GM21360 (cell line): ENCODE results near the gene CBX3.
A peak's percentile ranks its signal among the peaks of the same experiment; 100 is the strongest.
"Not testable (repeated sequence)": the region's sequence is repeated elsewhere in the genome, so short reads cannot be mapped to it uniquely, and the experiment has no call there.

Source experiments
- ATAC-seq: cut with Tn5 transposase; IDR thresholded peaks from one replicate; pipeline ENCODE4 v1.9.1; 2021; ENCODE audit warnings: mild to moderate bottlenecking, moderate library complexity; ENCODE audit not compliant: unreplicated experiment

CBX3 gene

DNA sequence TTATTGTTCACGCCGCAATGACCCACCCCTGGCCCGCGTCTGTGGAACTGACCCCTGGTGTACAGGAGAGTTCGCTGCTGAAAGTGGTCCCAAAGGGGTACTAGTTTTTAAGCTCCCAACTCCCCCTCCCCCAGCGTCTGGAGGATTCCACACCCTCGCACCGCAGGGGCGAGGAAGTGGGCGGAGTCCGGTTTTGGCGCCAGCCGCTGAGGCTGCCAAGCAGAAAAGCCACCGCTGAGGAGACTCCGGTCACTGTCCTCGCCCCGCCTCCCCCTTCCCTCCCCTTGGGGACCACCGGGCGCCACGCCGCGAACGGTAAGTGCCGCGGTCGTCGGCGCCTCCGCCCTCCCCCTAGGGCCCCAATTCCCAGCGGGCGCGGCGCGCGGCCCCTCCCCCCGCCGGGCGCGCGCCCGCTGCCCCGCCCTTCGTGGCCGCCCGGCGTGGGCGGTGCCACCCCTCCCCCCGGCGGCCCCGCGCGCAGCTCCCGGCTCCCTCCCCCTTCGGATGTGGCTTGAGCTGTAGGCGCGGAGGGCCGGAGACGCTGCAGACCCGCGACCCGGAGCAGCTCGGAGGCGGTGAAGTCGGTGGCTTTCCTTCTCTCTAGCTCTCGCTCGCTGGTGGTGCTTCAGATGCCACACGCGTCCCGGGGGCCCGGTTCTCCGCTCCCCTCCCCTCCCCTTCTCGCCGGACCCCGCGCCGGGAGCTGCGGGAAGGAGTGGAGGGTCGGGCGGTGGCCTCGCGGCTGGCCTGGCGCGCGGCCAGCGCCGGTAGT lies at the start of gene CBX3:
Gene CBX3 (plus strand): TSS at position 499 of the 772 bp plus-strand sequence. CDS start 1,254 bp downstream, outside the sequence.
- peak; percentile 48 for ATAC-seq

DNA sequence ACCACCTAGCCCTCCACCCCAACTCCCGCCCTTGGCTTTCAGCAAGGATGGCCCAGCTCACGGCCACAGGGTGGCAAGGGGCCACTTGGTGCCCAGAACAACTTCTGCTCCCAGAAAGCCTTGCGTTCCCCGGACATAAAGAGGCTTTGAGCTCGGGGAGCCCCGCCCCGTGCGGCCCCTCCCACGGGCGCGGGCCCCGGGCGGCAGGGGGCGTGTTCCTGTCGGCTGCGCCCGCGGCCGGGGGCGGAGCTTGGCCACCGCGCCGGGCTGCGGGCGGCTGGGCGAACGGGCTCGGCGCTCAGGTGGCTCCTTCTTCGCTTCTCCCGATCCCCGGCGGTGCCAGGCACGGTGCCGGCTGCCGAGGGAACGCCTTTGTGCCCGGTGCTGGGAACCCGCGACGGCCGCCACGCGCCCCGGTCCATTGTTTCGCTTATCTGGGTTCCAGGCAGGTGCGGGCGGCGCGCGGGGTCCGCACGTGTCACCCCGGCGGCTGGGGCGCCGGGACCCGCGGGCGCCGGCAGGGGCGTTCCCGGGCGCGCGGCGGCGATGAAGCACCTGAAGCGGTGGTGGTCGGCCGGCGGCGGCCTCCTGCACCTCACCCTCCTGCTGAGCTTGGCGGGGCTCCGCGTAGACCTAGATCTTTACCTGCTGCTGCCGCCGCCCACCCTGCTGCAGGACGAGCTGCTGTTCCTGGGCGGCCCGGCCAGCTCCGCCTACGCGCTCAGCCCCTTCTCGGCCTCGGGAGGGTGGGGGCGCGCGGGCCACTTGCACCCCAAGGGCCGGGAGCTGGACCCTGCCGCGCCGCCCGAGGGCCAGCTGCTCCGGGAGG lies 49.4 kb upstream of the CBX3 start, which contains the start of gene NFE2L3:
Gene NFE2L3 (plus strand): TSS at position 246 of the 829 bp plus-strand sequence. CDS start 301 bp downstream, at position 547.
- peak; percentile 51 for ATAC-seq

DNA sequence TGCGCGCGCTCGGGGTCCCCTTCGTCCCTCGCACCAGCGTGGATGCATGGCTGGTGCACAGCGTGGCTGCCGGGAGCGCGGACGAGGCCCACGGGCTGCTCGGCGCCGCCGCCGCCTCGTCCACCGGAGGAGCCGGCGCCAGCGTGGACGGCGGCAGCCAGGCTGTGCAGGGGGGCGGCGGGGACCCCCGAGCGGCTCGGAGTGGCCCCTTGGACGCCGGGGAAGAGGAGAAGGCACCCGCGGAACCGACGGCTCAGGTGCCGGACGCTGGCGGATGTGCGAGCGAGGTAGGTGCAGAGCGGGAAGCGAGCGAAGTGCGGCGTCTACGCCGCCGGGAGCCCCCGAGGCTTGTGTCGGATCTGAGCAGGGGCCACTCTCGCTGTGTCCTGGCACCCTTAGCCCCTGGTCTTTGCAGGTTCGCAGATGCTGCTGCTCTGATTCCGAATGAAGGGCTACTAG lies 48.7 kb upstream of the CBX3 start:
- peak; percentile 5 for ATAC-seq

DNA sequence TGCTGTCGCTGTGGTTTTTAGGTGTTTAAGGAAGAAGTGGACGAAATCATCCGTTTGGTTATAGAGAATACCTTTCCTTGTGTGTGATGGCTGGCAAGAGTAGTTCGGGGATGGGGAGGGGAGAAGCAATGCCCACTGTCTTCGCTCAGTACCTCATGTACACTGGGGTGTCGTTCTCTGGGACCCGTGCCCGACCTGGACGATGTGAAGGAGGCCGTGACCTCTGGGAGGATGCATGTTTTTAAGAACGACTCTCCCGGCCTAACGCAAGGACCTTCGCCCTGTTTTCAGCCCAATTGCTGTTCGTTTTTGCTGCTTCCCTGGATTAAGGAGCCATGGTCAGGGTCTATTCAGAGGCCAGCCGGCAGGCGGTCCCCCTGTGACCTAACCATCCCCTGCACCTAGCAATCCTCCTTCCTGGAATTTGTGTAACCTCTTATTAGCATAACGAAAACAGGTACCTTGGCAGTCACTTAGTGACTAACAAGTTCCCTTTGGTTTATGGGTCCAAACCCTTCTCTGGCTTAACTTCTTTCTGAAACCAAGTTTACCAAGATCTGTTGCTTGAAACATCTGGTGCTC lies 48.2 kb upstream of the CBX3 start:
- no peak for ATAC-seq

DNA sequence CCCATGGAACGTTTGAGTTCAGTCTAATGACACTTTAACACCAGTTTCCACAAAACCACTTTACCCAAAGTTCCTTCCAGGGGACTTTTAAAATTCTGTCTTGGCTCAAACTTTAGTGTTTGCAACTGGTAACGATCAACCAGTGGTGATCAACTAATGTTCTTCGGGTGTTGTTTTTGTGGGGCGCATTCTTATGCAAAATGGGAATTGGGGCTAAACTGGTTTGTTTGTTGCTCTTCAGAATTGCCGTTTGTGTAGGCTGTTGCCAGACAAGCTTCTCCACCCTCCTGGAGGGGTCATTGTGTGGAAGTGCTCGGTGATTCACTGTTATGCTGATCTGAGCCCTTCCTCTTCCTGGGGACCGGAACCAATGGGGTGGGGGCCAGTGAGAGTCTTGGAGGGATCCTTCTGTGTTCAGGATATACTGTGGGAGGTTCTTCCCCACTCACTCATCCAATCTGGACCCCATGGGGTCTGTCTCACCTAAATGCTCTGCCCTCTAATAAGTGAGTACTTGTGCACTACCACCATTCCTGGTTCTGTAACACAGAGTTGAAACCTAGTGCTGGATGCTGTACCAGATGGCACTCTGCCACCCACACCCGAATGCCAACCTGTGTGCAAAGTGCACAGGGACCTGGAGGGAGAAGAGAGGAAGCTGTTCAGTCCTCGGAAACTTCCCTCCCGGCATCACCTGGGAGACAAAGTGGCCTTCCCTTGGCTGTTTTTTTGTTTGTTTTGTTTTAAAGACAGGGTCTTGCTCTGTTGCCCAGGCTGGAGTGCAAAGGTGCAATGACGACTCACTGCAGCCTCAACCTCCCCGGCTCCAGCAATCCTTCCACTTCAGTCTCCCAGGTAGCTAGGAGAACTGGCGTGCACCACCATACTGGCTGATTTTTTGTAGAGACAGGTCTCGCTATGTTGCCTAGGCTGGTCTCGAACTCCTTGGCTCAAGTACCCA lies 47.4 kb upstream of the CBX3 start:
- no peak for ATAC-seq

DNA sequence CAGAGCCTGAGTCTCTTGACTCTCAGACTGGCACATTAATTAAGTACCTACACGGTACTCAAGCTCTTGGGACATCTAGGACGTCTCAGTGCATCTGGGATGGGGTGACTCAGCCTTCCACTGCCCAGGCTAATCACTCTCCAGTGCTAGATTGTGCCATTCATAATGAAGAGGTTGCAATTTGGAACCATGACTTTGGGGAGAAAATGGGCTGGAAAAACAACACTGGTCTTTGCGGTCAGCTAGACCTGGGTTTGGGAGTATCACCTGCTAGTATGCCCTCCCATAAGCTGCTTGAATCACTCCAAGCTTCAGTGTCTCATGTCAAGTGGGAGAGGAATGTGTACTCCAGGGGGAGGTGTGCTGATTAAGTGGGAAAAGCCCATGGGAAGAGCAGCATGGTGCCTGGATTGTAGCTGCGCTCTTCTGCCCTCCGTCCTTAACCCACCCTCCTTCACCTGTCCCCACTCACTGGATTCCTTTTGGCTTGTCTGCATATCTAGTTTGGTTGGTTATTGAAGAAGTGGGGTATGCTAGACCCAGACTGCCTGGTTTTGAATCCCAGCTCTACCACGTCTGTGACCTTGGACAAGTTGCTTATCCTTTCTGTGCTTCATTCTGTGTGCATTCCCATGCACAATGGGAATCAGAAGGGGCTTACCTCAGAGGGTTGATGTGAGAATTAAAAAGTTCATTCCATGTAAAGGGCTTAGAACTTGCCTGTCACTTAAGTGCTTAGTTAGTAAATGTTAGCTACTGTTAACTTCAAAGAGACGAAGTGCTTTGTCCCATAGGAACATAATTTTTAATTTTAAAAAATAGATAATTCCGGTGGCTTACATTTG lies 45.8 kb upstream of the CBX3 start:
- ATAC-seq = no peak

DNA sequence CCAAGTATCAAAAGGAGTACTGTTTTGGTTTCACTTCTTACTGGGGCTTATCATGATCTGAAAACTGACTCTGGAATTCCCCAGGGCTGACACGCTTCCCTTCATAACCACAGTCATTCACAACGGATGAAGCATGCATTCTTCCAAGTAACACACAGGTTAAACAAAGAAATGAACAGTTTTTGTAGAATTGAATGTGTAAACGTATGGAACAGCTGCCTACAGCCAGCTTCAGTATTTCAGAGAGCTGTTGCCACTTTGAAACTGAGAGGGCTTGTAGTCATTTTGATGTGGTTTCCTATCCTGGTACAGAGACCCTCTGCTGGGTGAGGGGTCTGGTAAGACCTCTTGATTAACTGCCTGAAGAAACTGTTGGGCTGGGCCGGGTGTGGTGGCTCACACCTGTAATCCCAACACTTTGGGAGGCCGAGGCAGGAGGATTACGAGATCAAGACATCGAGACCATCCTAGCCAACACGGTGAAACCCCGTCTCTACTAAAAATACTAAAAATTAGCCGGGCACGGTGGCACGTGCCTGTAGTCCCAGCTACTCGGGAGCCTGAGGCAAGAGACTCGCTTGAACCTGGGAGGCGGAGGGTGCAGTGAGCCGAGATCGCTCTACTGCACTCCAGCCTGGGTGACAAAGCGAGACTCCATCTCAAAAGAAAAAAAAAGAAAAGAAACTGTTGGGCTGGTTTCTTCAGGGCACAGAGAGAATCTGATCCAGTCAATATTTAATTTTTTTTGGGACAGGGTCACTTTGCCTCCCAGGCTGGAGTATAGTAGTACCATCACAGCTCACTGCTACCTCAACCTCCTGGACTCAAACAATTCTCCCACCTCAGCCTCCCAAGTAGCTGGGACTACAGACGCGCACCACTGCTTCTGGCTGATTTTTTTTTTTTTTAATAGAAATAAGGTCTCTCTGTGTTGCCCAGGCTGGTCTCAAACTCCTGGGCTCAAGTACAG lies 44.8 kb upstream of the CBX3 start:
- peak; percentile 36 for ATAC-seq

DNA sequence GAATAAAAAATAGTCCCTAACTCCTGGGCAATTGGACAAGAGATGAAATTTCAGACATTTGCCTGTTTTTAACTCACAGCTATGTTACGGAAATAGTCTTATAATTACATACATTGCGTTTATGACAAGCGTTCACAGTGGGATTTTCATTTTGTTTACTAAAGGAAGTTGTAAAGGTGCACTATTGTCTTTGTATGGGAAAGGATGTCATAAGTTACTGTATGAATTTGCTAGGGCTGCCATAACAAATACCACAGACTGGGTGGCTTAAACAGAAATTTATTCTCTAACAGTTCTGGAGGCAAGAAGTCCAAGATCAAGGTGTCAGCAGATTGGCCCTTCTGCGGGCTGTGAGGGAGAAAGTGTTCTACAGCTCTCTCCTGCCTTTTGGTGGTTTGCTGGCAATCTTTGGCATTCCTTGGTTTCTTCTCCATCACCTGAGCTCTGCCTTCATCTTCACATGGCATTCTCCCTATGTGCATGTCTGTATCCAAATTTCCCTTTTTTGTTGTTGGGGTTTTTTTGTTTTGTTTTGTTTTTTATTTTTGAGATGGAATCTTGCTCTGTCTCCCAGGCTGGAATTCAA lies 43.9 kb upstream of the CBX3 start:
- ATAC-seq = no peak

DNA sequence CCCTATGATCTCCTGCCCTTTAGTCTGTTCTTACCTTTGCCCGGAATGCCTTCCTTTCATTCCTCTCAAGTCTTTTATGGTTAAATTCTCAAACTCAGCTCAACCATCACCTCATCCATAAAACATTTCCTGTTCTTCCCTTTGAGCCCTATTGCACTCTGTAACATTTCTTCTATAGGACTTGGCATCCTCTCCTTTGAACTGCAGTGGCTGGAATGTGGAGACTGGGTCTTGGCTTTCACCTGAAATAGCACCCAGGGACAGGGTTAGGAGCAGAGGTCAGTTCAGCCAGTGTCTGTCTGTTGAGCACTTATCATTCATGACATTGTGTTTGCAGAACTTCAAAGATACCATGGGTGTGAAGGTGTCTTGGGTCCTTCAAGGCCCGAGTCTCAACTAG lies 42.3 kb upstream of the CBX3 start:
- no peak for ATAC-seq

DNA sequence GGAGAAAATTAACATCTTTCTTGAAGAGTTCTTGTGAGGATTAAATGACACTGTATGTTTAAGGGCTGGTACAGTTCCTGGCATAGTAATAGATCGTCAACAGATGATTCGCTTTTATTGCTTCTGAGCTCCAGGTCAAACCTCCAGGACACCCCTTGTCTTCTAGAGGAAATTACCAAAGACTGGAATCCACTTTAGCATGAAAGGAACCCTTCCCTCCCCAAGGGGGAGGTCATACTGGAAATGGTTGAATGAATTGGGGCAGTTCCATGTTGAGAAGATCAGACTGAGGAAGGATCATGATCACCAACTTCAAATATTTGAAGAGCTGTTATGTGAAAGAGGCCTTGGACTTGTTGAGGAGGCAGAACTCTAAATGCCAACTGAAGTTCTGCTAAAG lies 40.6 kb upstream of the CBX3 start:
- ATAC-seq = no peak

DNA sequence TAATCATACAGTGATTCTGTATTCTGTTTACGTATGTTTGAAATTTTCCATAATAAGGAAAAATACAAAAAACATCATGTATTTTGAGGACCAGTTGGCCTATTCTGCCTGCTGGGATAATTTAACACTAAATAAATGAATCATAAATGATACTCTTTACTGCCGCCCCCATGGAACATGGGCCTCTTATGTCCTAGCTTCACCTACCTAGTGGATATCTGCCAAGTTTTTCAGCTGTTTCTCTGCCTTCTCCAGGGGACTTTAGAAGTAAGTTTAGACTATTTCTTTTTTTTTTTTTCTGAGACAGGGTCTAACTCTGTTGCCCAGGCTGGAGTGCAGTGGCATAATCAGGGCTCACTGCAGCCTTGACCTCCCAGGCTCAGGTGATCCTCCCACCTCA lies 39.1 kb upstream of the CBX3 start:
- no peak for ATAC-seq

DNA sequence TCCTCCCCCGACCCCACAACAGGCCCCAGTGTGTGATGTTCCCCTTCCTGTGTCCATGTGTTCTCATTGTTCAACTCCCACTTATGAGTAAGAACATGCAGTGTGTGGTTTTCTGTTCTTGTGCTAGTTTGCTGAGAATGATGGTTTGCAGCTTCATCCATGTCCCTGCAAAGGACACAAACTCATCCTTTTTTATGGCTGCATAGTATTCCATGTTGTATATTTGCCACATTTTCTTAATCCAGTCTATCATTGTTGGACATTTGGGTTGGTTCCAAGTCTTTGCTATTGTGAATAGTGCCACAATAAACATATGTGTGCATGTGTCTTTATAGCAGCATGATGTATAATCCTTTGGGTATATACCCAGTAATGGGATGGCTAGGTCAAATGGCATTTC lies 37.7 kb upstream of the CBX3 start:
- not testable (repeated sequence) for ATAC-seq

DNA sequence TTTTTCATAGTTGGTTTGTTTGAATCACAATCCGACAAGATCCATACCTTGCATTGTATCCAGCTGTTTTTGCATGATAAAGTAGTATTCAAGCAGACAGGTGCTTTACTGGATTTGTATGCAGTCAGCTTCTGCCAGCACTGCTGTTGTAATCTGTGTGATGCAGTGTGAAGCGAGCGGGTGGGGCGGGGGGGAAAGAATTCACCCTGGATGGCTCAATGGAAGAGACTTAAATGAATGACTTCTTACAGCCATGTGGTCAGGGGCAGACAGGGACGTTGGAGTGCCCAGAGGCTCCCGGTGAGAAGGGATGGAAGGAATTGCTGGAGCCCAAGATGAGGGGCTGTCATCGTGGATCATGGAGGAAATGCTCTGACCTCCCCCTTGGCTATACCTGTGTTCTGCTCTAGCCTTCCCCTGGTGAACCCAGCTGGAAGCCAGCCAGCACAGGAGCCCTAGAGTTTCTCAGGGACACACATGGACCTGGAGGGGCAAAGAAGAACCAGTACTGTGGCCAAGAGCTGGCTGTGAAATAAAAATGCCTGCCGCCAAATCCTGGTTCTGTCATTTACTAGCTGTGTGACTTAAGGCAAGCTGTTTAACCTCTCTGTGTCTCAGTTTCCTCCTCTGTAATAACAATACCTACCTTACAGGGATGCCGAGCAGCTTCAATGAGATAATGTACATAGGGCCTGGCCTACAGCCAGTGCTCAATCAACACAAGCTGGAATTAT lies 35.4 kb upstream of the CBX3 start:
- no peak for ATAC-seq

DNA sequence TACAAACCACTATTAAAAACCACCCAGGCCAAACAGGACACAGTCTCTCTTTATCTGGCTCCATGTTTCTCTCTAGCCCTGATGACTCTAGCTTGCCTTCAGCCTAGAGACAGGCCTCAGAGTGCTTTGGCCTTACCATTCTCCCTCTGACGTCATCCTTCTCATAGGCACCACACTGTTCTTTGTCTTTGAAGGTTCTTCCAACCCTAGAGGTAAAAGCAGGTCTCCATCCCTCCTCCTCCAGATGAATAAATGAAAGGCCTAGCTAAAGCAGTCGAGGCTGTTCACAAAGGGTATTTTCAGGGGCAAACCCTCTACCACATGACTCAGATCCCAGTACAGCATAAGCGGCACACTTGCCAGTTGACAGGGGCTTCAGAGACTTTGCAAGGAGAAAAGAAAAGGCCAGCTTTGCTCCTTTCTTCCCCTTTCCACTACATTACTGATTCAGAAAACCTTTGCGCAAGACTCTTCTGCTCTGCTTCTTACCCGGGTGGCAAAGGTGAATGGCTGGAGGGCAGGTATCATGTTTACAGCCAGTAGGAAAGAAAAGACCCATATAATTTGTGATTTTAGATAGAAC lies 34.8 kb upstream of the CBX3 start:
- no peak for ATAC-seq

DNA sequence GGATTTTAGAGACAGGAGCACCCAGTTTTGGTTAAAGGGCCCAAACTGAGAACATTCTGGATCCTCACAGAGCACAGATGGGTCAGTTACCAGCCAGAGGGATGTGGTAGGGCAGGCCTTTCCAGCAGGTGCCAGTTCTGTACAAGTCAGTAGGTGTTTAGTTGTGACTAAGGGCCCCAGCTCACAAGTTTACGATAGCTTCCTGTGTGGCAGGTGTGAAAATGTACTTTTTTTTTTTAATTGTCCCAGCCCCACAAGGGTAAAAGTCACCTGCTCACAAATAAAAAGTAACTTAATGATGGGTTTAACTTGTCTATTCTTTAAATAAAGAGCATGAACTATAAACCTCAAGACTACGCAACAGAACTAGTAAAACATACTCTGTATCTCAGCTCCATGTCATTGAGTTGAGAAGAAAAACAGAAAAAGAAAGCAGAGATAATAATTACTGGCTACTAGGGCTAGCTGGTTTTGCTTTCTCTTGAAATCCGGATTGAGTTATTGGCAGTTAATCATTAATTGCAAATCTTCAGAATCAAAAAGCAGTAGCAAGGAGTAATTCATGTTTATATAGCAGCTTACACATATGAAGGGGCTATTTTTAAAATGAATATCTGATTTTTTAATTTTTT lies 34.1 kb upstream of the CBX3 start:
- no peak for ATAC-seq

DNA sequence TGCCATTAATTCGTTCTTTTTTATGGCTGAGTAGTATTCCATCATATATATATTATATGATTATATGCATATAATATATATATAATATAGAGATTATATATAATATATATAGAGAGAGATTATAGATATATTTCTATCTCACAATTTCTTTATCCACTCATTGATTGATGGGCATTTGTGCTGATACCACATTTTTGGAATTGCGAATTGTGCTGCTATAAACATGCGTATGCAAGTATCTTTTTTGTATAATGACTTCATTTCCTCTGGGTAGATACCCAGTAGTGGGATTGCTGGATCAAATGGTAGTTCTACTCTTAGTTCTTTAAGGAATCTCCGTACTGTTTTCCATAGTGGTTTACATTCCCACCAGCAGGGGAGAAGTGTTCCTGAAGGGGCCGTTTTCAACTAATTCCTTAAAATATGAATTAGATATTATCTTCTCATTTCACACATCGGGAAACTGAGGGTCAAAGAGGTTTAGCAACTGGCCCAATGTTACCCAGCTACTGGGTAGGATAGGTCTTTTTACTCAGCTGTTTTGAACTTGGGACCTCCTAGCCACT lies 33.0 kb upstream of the CBX3 start:
- no peak for ATAC-seq
